Activated T-cell treated with anti-CD3 and anti-CD28 coated beads for 24 hours (primary cell): ENCODE measurements around the gene GPR17.

ENCODE experiments used
- DNase-seq: peaks from one replicate; pipeline ENCODE4 v3.0.0-alpha.2; 2020; ENCODE audit warnings: low read depth

The GPR17 gene

GRCh38 chr2:127641846-127642507 is 4.0 kb upstream of the GPR17 start:
- no peak for DNase-seq

- no peak for DNase-seq
Observed at GRCh38 chr2:127642706-127643438, 3.1 kb upstream of the GPR17 start.

GRCh38 chr2:127643439-127644065 is 2.4 kb upstream of the GPR17 start:
- no peak for DNase-seq

GRCh38 chr2:127644066-127645025 is 1.6 kb upstream of the GPR17 start:
- no peak for DNase-seq

GRCh38 chr2:127645026-127645394 is 943 bp upstream of the GPR17 start:
- no peak for DNase-seq

- DNase-seq: no peak
Observed at GRCh38 chr2:127646487-127647241, 711 bp downstream of the GPR17 start.

GRCh38 chr2:127647242-127648190 is 1.6 kb downstream of the GPR17 start:
- DNase-seq: no peak

GRCh38 chr2:127648321-127648720 is 2.4 kb downstream of the GPR17 start:
- no peak for DNase-seq

- DNase-seq: no peak
Observed at GRCh38 chr2:127649100-127649611, 3.2 kb downstream of the GPR17 start.

GRCh38 chr2:127649684-127650040 is 3.7 kb downstream of the GPR17 start:
- peak; percentile 77 for DNase-seq

- no peak for DNase-seq
Observed at GRCh38 chr2:127650041-127650784, 4.3 kb downstream of the GPR17 start.

- no peak for DNase-seq
Observed at GRCh38 chr2:127650785-127651380, 4.9 kb downstream of the GPR17 start.

GRCh38 chr2:127651381-127651809 is 5.4 kb downstream of the GPR17 start:
- DNase-seq: no peak

- DNase-seq: no peak
Observed at GRCh38 chr2:127651971-127652550, 6.1 kb downstream of the GPR17 start.

- no peak for DNase-seq
Observed at GRCh38 chr2:127652786-127653357, 6.9 kb downstream of the GPR17 start.

- DNase-seq: no peak
Observed at GRCh38 chr2:127653421-127654083, 7.6 kb downstream of the GPR17 start.

- DNase-seq: no peak
Observed at GRCh38 chr2:127654084-127654837, 8.3 kb downstream of the GPR17 start.
